Measurements from ENCODE around the gene USP6NL.
"Not testable (repeated sequence)": the region's sequence is repeated elsewhere in the genome, so short reads cannot be mapped to it uniquely, and the experiment has no call there.

Gene USP6NL

DNA sequence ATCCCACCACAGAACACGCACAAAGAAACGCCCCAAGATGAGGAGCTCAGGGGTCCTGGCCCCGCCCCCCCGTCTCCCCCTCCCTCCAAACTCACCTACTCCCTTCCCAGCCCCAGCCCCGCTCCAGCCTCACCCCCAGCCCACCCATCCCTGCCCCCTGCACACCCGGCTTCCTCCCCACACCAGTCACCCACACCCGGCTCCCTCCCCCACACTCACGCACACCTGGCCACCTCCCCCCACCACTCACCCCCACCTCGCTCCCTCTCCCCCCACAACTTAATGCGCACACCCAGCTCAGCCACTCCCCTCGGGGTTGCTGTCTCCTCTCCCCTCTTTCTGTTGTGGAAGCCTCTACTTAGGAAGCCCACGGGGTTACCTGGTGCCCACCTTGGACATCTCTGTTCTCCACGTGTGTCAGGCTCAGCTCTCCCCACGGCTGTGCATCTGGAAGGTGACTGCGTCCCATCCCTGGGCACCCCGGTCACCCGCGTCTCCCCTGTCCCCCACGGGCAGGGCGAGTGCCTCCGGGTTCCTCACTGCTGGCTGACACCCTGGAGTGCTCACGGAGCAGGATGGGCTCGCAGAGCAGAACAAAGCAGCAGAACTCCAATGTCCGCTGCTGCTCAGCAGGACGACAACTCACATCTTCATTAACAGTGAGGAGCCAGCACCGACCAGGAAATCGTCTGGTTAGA lies 166.8 kb downstream of the USP6NL start:
- DNase-seq (ENCODE audit: low spot score): no peak

DNA sequence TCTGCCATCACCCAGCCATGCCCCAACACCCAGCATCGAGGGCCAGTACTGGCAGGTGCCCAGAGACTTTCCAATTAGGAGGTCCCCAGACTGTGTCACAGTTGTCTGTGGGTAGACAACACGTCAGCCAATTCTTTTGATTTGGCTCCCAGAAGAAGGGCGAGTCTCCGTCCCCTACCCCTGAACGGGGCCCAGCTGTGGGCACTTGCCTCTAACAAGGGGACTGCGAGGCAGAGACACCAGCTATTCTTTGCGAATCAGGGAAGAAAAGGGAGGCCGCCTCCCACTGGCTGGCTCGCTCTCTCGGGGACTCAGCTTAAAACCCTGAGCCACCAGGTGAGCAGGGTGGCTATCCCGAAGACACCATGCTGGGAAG lies 167.3 kb downstream of the USP6NL start:
- DNase-seq (ENCODE audit: low spot score): no peak

DNA sequence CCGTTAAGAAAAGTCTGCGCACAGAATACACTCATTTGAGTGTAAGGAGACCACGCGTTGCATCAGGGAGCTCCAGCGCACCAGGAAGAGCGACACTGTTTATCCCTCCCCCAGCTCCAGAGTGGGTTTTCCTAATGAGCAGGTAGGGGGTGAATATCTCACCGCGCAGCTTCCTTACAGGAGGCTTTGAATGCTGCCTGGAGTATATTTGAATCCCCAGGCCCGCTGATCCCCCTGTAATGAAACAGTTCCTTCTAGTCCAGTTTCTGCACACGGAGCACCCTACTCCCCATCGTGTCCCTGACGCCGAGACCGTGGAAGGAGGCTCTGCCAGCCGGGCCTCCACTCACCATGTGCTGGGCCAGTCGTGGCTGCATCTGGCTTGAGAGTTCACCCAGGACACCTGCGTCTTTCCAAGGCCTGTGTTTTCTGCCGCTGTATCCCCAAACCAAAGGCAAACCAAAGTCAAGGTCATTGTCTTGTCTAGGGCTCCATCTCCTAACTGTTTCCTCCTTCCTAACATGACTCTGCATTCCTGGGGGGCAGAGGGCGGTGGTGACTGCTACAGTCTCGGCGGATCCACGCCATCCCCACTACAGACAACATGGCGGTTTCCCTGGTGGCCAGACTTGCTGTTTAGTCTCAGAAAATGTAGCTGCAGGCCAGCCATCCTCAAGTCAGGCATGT lies 167.8 kb downstream of the USP6NL start:
- no peak for DNase-seq (ENCODE audit: low spot score)

DNA sequence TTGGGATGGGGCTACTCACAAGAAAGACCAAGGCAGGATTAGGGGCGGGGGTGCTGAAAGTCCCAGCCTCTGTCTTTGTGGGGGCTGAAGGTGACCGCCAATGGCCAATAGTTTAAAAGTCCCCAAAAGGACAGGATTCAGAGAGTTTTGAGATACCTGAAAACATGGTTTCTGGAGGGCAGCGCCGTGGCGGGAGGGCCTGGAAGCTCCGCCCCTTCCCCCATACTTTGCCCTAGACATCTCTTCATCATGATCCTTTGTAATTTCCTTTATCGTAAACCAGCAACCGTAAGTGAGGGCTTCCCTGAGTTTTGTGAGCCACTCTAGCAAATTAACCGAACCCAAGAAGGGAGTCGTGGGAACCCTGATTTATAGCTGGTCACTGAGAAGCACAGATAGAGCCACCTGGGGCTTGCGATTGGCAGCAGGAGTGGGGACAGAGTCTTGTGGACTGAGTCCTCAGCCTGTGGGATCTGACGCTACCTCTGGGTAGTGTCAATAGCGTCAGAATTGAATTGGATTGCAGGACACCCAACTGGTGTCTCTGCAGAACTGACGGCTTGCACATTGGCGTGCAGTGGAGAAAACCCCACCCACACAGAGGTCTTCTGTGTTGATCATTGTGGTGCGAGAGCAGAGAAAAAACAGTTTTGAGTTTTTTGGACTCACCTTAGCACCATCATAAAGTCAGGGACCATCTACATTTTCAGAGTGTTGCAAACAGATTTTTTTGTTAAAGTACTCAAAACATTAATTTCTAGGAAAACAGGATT lies 169.3 kb downstream of the USP6NL start:
- no peak for DNase-seq (ENCODE audit: low spot score)

DNA sequence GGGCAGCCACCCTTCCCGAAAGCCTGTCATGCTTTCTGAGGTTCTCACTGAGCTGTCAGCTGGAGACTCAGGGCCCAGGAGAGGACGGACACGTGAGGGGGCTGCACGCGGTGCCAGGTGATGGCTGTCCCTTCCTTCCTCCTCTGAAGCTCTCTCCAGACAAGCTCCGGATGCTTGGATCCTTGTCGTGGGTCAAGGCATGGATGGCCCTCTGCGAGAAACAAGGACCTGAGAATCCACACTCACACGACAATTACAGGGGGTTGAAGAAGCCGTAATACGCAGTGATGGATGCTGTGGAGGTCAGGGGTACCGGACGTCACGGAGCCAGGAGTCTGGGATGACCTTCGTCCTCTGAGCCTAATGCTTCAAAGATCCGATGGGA lies 170.3 kb downstream of the USP6NL start:
- DNase-seq (ENCODE audit: low spot score): no peak

DNA sequence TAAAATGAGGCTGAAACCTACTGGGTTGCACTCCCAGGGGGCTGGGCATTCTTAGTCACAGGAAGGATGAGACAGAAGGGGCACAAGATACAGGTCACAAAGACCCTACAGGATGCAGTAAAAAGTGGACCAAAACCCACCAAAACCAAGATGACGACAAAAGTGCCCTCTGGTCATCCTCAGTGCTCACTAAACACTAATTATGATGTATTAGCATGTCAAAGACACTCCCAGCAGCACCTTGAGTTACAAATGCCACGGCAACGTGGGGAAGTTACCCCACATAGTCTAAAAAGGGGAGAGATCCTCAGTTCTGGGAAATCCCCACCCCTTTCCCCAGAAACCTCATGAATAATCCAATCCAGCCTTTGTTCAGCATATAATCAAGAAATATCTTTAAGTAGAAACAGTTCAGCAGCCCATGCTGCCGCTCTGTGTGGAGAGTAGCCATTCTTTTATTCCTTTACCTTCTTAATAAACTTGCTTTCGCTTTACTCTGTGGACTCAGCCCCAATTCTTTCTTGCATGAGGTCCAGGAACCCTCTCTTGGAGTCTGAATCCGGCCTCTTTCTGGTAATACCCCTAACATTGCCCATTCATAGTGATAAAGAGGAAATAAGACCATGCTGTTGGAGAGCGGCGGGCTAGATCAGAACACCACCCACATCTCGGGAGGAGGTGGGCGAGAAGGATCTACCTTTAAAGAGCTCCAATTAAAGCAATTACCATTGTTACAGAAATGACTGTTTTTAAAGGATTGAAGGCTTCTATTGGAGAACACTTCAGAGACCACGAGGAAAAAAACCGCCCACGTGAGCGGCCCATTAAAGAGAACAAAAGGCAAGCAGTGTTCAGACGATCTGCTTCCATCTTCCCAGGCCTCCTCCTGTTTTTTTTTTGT lies 170.9 kb downstream of the USP6NL start:
- DNase-seq (ENCODE audit: low spot score): no peak

DNA sequence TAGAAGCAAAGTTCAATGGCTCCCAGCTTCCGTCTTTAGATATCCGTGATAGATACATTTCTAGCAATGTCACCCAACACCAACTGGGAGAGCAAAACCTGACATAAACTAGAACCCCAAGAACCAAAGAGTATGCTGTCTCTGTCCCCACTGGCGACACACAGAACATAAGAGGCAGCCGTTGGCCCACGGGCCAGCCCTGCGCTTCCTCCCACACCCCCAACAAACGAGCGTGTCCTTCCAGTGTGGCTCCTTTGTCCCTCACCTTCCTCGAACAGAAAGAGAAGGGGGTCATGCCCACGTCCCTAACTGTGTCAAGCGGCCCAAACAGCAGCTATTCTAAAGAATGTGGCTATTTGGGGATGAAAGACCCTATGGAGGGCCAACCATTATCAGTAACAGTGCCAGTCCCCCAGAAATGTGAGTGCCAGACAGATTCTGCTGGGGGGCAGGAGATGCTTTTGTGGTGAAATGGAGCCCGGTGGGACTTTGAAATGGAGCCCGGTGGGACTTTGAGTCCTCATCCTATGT lies 171.9 kb downstream of the USP6NL start:
- DNase-seq (ENCODE audit: low spot score): no peak

DNA sequence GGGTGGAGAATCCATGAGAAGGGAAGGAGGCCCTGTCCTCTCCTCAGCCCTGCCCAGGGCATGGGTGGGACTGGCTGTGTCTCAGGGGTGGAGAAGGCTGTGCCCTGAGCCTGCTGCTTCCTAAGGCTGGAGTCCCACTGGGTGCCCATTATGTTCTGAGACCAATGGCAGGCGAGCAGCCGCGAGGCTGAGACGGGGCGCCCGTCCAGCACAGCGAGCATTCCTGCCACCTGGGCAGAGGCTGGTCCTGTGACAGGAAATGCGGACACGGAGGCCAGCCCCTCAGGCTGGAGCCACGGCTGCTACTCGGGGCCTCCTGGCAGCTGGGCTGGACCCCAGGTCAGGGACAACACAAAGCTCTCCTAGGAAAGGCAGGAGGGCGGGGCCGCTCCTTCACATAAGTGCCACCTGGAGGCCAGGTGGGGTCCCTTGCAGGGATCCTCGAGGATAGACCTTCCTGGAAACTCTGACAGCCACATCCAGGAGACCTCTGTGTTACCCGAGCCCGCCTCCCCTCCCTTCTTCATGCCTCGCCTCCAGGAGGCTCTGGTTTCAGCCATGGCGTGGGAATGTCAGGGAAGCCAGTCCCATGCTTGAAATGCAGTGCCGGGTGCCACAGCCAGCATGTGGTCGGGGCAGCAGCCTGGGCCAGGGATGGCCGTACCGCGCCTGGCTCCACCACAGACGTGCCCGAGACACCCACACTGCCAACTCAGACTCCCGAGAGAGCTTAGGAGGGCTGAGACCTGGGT lies 173.9 kb downstream of the USP6NL start:
- no peak for DNase-seq (ENCODE audit: low spot score)

DNA sequence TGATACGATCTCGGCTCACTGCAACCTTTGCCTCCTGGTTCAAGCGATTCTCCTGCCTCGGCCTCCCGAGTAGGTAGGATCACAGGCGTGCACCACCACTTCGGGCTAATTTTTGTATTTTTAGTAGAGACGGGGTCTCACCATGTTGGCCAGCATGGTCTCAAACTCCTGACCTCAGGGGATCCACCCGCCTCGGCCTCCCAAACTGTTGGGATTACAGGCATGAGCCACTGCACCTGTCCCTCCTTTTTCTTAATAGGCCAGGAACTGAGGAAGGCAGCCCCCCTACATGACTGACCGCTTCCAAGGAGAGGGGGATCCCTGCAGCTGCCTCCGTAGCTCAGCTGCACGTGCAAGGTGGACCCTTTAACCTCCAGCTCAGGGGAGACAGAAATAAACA lies 175.0 kb downstream of the USP6NL start:
- DNase-seq (ENCODE audit: low spot score): not testable (repeated sequence)

DNA sequence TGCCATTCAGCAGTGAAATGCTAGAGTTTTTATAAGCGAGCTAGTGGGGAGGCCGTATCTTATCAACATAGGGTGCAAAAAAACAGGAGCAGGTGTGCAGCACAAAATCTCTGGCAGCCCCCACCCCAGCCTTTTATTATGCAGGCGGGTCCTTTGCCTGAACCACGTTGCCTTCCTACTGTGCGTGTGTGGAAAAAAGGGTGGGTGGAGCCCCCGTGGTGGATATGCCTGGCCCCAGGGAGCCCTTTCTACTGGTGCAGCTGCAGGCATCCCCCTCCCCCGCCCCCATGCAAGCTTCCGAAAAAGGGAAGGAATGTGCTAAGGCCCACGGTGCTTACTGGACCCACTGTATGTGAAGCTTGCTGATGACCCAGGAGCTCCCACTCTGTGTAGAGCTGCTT lies 175.9 kb downstream of the USP6NL start:
- no peak for DNase-seq (ENCODE audit: low spot score)

DNA sequence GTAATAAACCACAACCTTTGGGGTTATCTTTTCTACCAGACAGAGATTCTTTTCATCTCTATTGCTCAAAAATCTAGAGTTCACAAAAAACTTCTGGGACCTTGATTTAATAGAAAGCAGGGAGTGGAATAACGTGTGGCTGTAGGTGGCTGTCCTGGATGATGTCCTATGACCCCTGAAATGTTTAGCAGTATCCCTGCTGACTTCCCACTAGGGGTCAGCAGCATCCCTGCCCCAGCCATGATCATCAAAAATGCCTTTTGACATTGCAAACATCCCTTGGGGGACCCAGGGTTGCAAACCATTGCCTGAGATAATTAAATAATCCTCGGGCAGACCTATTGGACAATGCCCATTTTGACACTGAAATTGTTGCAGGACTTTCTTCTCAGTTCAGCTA lies 177.1 kb downstream of the USP6NL start:
- DNase-seq (ENCODE audit: low spot score): peak; percentile 57

DNA sequence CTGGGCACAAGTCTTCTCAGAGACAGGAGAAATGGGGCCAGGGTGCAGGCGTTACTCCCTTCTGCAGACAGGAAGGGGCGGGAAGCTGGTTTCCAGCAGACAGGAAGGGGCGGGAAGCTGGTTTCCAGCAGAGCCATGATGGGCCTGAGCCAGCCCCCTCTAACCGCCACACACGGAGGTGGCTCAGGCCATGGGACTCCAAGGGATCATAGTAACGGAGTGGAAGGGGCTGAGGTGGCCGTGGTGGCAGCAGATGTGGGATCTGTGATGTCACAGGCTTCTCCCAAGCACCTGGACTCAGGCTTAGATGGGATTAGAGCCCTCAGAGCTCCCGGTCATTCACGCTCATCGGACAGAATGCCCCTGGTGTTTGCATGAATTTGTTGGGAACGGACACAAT lies 177.8 kb downstream of the USP6NL start:
- no peak for DNase-seq (ENCODE audit: low spot score)

DNA sequence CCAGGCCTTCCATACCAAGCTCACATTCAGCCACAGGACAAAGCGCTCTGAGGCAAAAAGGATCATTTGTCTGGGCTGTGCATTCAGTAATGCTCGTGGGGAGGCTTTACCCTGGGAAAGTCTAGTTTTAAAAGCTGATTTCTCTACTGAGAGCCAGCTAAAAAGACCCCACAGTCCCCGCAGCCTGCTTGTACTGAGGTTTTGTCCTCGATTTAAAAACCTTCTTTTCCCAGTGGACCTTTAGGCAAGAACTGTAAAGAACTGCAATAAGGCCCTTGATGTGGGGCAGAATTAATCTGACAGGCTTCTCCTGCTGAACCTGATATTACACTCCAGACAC lies 180.3 kb downstream of the USP6NL start:
- no peak for DNase-seq (ENCODE audit: low spot score)

DNA sequence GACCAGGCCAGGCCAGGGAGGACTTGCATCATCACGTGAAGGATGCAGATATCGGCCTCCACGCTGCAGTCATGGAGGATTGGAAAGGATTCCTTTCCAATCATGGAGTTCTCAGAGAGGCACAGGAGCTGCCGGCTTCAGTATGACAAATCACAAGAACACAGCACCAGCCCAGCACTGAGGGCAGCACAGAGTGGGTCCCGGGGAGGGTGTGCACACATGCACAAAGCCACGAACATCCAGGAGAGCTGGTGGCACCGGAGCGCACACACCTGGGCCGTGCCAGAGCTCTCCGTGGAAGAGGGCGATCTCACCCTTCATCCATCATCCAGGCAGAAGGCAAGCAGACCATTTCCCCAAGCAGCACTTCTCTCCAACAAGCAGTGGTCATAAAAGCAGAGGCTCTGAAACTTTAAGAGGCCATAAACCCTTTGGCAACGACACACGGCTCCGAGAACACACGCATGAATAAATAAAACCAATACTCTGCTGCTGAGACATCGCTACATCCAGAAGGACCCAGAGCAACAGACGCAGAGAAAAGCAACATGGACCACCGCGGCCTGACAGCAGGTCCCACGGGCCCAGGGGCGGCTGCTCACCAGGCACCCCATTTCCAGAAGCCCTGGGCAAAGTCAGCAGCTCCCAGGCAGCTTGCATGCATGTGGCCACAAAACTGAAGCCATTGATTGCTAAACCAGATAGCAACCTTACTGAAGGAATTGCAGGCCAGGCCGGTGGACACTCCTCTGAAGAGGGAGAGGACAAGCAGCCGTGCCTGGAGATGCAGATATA lies 180.8 kb downstream of the USP6NL start:
- no peak for DNase-seq (ENCODE audit: low spot score)

DNA sequence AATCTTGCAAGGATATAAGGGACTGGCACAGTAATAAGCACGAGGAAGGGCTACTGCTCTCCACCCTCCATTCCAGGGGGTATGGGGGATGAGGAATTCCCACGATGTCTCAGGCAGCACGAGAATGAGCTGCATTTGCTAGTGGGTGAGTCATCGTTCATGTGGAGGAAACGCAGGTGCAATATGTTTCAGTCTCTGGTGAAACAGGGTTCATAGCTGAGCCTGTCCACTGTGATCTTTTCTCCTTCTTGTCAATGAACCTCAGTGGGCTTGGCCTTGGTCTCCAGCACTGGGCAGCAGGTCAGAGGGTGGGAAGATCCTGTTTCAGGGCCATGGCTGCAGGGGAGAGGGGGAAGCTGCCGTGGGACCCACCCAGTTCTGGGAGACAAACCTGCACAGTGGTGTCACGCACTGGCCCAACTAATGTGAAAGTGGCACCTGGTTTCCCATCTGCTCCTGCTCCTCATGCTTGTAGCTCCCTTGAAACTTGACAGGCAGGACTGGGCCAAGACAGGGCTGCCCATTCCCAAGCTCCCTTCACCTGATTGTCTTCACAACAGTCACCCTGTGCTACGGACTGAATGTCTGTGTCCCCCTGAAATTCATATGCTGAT lies 181.9 kb downstream of the USP6NL start:
- no peak for DNase-seq (ENCODE audit: low spot score)

DNA sequence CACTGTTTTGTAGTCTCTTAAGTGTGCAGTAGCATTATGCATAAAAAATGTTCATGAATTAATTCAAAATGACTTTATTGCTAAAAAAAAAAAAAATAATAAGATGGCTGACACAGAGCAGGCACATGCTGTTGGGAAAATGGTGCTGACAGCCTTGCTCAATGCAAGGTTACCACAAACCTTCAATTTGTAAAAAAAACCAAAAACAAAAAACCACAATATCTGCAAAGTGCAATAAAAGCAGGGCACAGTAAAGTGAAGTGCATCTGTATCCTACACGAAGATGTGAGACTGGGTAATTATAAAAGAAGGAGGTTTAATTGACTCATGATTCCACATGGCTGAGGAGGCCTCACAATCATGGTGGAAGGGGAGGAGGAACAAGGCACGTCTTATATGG lies 185.8 kb downstream of the USP6NL start:
- no peak for DNase-seq (ENCODE audit: low spot score)

DNA sequence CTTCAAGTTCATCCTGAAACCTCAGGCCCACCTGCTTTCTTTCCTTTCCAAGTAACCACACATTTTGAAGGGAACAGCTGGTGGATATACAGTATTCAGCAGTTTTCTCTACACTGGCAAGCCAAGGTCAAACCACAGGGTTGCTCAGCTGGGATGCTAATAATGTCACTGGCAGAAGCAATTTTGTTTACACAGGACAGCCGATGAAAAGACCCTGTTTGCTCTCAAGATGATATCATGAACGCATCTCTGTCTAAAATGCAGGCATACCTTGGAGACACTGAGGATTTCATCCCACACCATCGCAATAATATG lies 186.2 kb downstream of the USP6NL start:
- DNase-seq (ENCODE audit: low spot score): no peak

DNA sequence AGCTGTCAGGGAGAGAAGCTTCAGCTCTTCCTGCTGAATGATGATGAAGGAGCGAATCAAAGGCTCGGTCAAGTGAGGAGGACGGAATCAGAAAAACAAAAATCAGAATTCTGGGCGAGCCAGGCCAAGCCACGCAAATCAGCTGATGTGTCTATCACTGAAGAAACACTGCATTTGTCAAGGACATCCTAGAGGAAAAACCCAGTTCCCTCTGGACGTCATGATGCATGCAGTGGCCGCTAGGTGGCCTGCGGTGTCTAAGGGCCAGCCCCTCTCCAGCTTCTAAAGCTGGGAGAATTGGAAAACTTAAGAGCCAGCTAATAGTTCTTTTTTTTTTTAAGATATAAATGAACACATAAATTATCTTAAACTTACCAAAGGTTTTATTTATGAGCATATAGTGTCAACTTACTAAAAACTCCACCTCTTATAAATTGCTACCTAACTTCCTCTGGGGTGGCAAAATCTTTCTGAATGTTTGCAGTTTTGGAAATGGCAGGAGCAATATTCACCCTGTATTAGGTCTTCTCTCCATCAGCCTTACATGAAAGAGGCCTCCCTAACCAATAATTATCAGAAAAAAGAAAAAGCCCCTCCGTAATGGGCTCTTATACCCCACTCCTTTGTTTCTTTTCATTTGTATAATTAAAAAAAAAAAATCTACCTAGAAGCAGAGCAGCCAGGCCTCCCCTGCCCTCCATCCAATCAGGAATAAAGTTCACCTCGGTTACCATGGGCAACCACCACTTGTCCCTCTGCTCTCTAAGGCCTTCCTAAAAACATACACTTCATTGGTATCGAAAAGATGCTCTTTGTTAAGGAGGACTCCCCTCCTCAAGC lies 186.8 kb downstream of the USP6NL start:
- peak; percentile 48 for DNase-seq (ENCODE audit: low spot score)

DNA sequence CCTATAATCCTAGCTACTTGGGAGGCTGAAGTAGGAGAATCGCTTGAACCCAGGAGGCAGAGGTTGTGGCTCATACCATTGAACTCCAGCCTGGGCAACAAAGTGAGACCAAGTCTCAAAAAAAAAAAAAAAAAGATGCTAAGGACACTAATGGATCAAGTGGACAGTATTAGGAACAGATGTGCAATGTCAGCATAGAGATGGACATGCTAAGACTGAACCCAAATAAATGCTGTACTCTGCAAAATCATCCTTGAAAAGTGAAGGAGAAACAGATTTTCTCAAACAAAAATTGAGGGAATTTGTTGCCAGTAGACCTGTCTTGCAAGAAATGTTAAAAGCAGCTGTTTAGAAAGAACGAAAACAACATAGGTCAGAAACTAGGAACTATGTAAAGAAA lies 194.5 kb downstream of the USP6NL start:
- DNase-seq (ENCODE audit: low spot score): no peak
